Cardiac septum (tissue), 1 donor: ENCODE results near the gene BCL7C. TPM values are rescaled to one million over a fixed set of nuclear protein-coding genes. Genes with fewer than 3 reads are reported as not detected.

Experiments used
- DNase-seq: peaks from one replicate; pipeline ENCODE4 v3.0.0-alpha.2; 2020; ENCODE audit warnings: low spot score
- intact Hi-C: fragments of 100-400 bp; cut with DNase I; formaldehyde crosslinking; loops from one replicate; pipeline ENCODE4 v1.14.0; 2022
- microRNA-seq: library from miRNA; unstranded; fragments of <30 nt; microRNA quantifications from one replicate; pipeline ENCODE4 v1.2.0, GENCODE V29; 2020
- total RNA-seq: library from RNA; stranded (reverse); fragmentation: NEBNext Ultra II Directional; extraction: Animal tissue kit (Norgen Biotek cat#: 25700); gene quantifications from one replicate; pipeline ENCODE4 v1.2.1, GENCODE V29; 2021
- donor health status: DM: no; HTN: no; CAD: no.

Gene BCL7C
- total RNA-seq, 1 donor from 2014 or later = 27.6 TPM

- intact Hi-C loops = no loop called here
Observed at GRCh38 chr16:30843501-30843900, 50.4 kb downstream of the BCL7C start.

GRCh38 chr16:30842971-30843370, 50.9 kb downstream of the BCL7C start:
- intact Hi-C loops = no loop called here
- no peak for DNase-seq

More at GRCh38 chr16:30843501-30843900, 50.4 kb downstream of the BCL7C start:
- DNase-seq = no peak

- no peak for DNase-seq
- intact Hi-C loops = no loop called here
Observed at GRCh38 chr16:30841332-30841731, 52.5 kb downstream of the BCL7C start.

- DNase-seq = no peak
- intact Hi-C loops = no loop called here
Observed at GRCh38 chr16:30840611-30841010, 53.3 kb downstream of the BCL7C start.

- intact Hi-C loops = loop anchor here (10.0 kb wide), 1 partner anchor 1005 kb away; no protein-coding TSS in a partner anchor
- no peak for DNase-seq
Observed at GRCh38 chr16:30839523-30840227, 54.2 kb downstream of the BCL7C start.

- no peak for DNase-seq
- intact Hi-C loops = loop anchor here (10.0 kb wide), 1 partner anchor 1004 kb away; no protein-coding TSS in a partner anchor
Observed at GRCh38 chr16:30838876-30839471, 54.9 kb downstream of the BCL7C start.

GRCh38 chr16:30837904-30838303, 56.0 kb downstream of the BCL7C start:
- intact Hi-C loops = loop anchor here (10.0 kb wide), 1 partner anchor 1003 kb away; no protein-coding TSS in a partner anchor
- no peak for DNase-seq

Small RNAs within 50 kb of the gene (microRNA-seq; reads per million reads assigned to microRNA genes)
- gene MIR4519 (not detected), gene MIR762 (not detected)

Other genes with a start within 250 kb of the BCL7C start
- gene PRR14, start 243.1 kb downstream of the BCL7C start, total RNA-seq = 21.1 TPM
- 33.2 TPM for gene FBRS, start 235.6 kb downstream of the BCL7C start, total RNA-seq
- gene SRCAP, start 194.9 kb downstream of the BCL7C start, total RNA-seq = 47.8 TPM
- gene PHKG2, start 145.7 kb downstream of the BCL7C start, total RNA-seq = 13.2 TPM
- 1.0 TPM for gene CFAP119, start 132.0 kb downstream of the BCL7C start, total RNA-seq
- 47.9 TPM for gene RNF40, start 131.8 kb downstream of the BCL7C start, total RNA-seq
- gene ZNF629, start 106.9 kb downstream of the BCL7C start, total RNA-seq = 22.7 TPM
- gene CTF1, start 2.5 kb upstream of the BCL7C start, total RNA-seq = 17.7 TPM
- 8.0 TPM for gene FBXL19, start 29.5 kb upstream of the BCL7C start, total RNA-seq
- 9.5 TPM for gene ORAI3, start 55.0 kb upstream of the BCL7C start, total RNA-seq
- 9.6 TPM for gene SETD1A, start 63.7 kb upstream of the BCL7C start, total RNA-seq
- 5.4 TPM for gene HSD3B7, start 91.1 kb upstream of the BCL7C start, total RNA-seq
- 1.6 TPM for gene STX1B, start 116.6 kb upstream of the BCL7C start, total RNA-seq
- 41.1 TPM for gene STX4, start 139.5 kb upstream of the BCL7C start, total RNA-seq
- 5.9 TPM for gene ZNF668, start 180.2 kb upstream of the BCL7C start, total RNA-seq
- gene ZNF646, start 180.3 kb upstream of the BCL7C start, total RNA-seq = 9.6 TPM
- gene PRSS53, start 194.9 kb upstream of the BCL7C start, total RNA-seq = 0.59 TPM
- 42.1 TPM for gene VKORC1, start 200.7 kb upstream of the BCL7C start, total RNA-seq
- gene BCKDK, start 214.3 kb upstream of the BCL7C start, total RNA-seq = 56.4 TPM
- gene KAT8, start 223.6 kb upstream of the BCL7C start, total RNA-seq = 56.5 TPM
- gene PRSS8, start 241.7 kb upstream of the BCL7C start, total RNA-seq = not detected